ENCODE data around the gene CCL28. TPM values are rescaled to one million over a fixed set of nuclear protein-coding genes. Genes with fewer than 3 reads are reported as not detected.

The CCL28 gene
- total and polyA plus RNA-seq, 11 donors = 0.06 to 1.6 (median 0.31) TPM; not detected in 1

- peak in 3 of 5 donors; percentile 20 to 71 (median 36) for DNase-seq
- peak overlapping the region; percentile 21 to 70 (median 46) for H3K4me3 ChIP-seq
- no peaks in the 10 kb centered on the region for H3K9me3 ChIP-seq
- no peak overlapping the region for H3K27ac ChIP-seq
- intact Hi-C loops (cut with DNase I) = loop anchor here in 3 of 10 donors (10.0 kb wide), 2 partner anchors 172 to 292 kb away; no protein-coding TSS in a partner anchor
- TF ChIP-seq CTCF (IDR thresholded peaks at IDR 0.05) = no peak
- TF ChIP-seq POLR2A (IDR thresholded peaks at IDR 0.05) = no peak
- no peaks in the 10 kb centered on the region for H3K36me3 ChIP-seq
- 4 to 11% (median 4%) methylated on average over 41 to 53 of the region's 53 CpGs for WGBS, 4 donors
- ATAC-seq = peak in 3 of 4 donors; percentile 57 to 85 (median 72)
- peaks cover 0 to 7% (median 3%) of the 10 kb centered on the region in 12 donors for H3K4me1 ChIP-seq
- H3K27me3 ChIP-seq = peaks cover 0 to 40% (median 19%) of the 10 kb centered on the region in 9 donors
These were observed 15.4 kb downstream of the CCL28 start for GRCh38 chr5:43396762-43397304.

- no peaks in the 10 kb centered on the region for H3K36me3 ChIP-seq
- peaks cover 0 to 4% (median 0%) of the 10 kb centered on the region in 12 donors for H3K4me1 ChIP-seq
- H3K4me3 ChIP-seq = no peak overlapping the region
- WGBS, 4 donors = 74 to 85% (median 85%) methylated on average over 1 of the region's 1 CpG
- ATAC-seq (no peak), DNase-seq (no peak)
- intact Hi-C loops (cut with DNase I) = loop anchor here in 6 of 10 donors (5.0 to 10.0 kb wide), 5 partner anchors 163 to 483 kb away; no protein-coding TSS in a partner anchor
- no peaks in the 10 kb centered on the region for H3K9me3 ChIP-seq
- peaks cover 0 to 6% (median 0%) of the 10 kb centered on the region in 9 donors for H3K27me3 ChIP-seq
- H3K27ac ChIP-seq = no peak overlapping the region
- TF ChIP-seq POLR2A (IDR thresholded peaks at IDR 0.05) (no peak), CTCF (IDR thresholded peaks at IDR 0.05) (no peak)
These were observed 21.7 kb downstream of the CCL28 start for GRCh38 chr5:43390471-43390870.

GRCh38 chr5:43389679-43390329 lies 22.4 kb downstream of the CCL28 start:
- no peaks in the 10 kb centered on the region for H3K36me3 ChIP-seq
- H3K27ac ChIP-seq = no peak overlapping the region
- ATAC-seq (peak in 3 of 4 donors; percentile 86 to 92 (median 92)), DNase-seq (peak in 2 of 5 donors; percentile 31 to 44)
- H3K9me3 ChIP-seq = no peaks in the 10 kb centered on the region
- no peak overlapping the region for H3K4me3 ChIP-seq
- WGBS, 4 donors = 29 to 35% (median 31%) methylated on average over 4 of the region's 4 CpGs
- no peak for TF ChIP-seq POLR2A (IDR thresholded peaks at IDR 0.05)
- TF ChIP-seq CTCF (IDR thresholded peaks at IDR 0.05) = peak; percentile 70 to 89 (median 80)
- peaks cover 0 to 2% (median 0%) of the 10 kb centered on the region in 9 donors for H3K27me3 ChIP-seq
- peaks cover 0 to 4% (median 0%) of the 10 kb centered on the region in 12 donors for H3K4me1 ChIP-seq
- intact Hi-C loops (cut with DNase I) = loop anchor here (2.0 to 10.0 kb wide), 11 partner anchors 83 to 483 kb away; no protein-coding TSS in a partner anchor

GRCh38 chr5:43386960-43387362 lies 25.2 kb downstream of the CCL28 start:
- Histone ChIP-seq H3K36me3 (no peaks in the 10 kb centered on the region), H3K9me3 (no peaks in the 10 kb centered on the region), H3K27me3 (peaks cover 0 to 4% (median 0%) of the 10 kb centered on the region in 9 donors), H3K4me1 (peaks cover 0 to 4% (median 0%) of the 10 kb centered on the region in 12 donors), H3K27ac (no peak overlapping the region), H3K4me3 (no peak overlapping the region)
- no peak for DNase-seq
- 66 to 76% (median 71%) methylated on average over 3 of the region's 3 CpGs for WGBS, 4 donors
- TF ChIP-seq CTCF (IDR thresholded peaks at IDR 0.05) (no peak), POLR2A (IDR thresholded peaks at IDR 0.05) (no peak)
- intact Hi-C loops (cut with DNase I) = loop anchor here (5.0 to 10.0 kb wide), 9 partner anchors 80 to 480 kb away; no protein-coding TSS in a partner anchor
- ATAC-seq = no peak

Data from heart left ventricle (tissue), 16 donors.